NOMO-1 treated with dmso at 0.1 percent for 144 hours (cell line): ENCODE results near the gene KCNIP1.

Experiments used
- DNase-seq: peaks from one replicate; lab custom pipeline; 2025; ENCODE audit not compliant: unreplicated experiment; lab: John Stamatoyannopoulos, UW

KCNIP1 gene

GRCh38 chr5:170590566-170590965 lies 86.7 kb downstream of the KCNIP1 start:
- DNase-seq = no peak

GRCh38 chr5:170591054-170591453 lies 87.2 kb downstream of the KCNIP1 start:
- no peak for DNase-seq

- no peak for DNase-seq
These were observed 92.7 kb downstream of the KCNIP1 start for GRCh38 chr5:170596482-170597044.

- DNase-seq = no peak
These were observed 93.4 kb downstream of the KCNIP1 start for GRCh38 chr5:170597109-170597751.

GRCh38 chr5:170597872-170598271 lies 94.1 kb downstream of the KCNIP1 start:
- no peak for DNase-seq

- no peak for DNase-seq
These were observed 95.9 kb downstream of the KCNIP1 start for GRCh38 chr5:170599756-170600155.

GRCh38 chr5:170601619-170602018 lies 97.8 kb downstream of the KCNIP1 start:
- no peak for DNase-seq

GRCh38 chr5:170603109-170603508 lies 99.3 kb downstream of the KCNIP1 start:
- no peak for DNase-seq

GRCh38 chr5:170603578-170604565 lies 100.1 kb downstream of the KCNIP1 start:
- DNase-seq = peak; percentile 24

- no peak for DNase-seq
These were observed 103.1 kb downstream of the KCNIP1 start for GRCh38 chr5:170606941-170607340.

- no peak for DNase-seq
These were observed 107.8 kb downstream of the KCNIP1 start for GRCh38 chr5:170611449-170612090.

GRCh38 chr5:170612256-170612678 lies 108.4 kb downstream of the KCNIP1 start:
- no peak for DNase-seq

- no peak for DNase-seq
These were observed 110.3 kb downstream of the KCNIP1 start for GRCh38 chr5:170614065-170614490.

- DNase-seq = no peak
These were observed 110.9 kb downstream of the KCNIP1 start for GRCh38 chr5:170614720-170615119.

GRCh38 chr5:170617533-170618490 lies 114.0 kb downstream of the KCNIP1 start:
- DNase-seq = no peak

GRCh38 chr5:170619869-170620268 lies 116.0 kb downstream of the KCNIP1 start:
- DNase-seq = no peak

GRCh38 chr5:170622933-170623332 lies 119.1 kb downstream of the KCNIP1 start:
- no peak for DNase-seq

GRCh38 chr5:170623576-170624181 lies 119.9 kb downstream of the KCNIP1 start:
- peak; percentile 44 for DNase-seq
